Activated CD8-positive, alpha-beta memory T cell treated with anti-CD3 and anti-CD28 coated beads, Interleukin-2, amount 10 ng/mL, durations not matched to agents 7 days and 5 days (primary cell): ENCODE measurements around the gene SELENOK. TPM values are rescaled to one million over a fixed set of nuclear protein-coding genes. Genes with fewer than 3 reads are reported as not detected.

Experiments used
- ATAC-seq: fragments of 150-1000 bp; cut with Tn5 transposase; one replicate; pipeline ENCODE4 v1.10.0; 2021; ENCODE audit warnings: moderate library complexity
- CTCF ChIA-PET: fragments of 350-600 bp; sonication (Branson Sonifier 250); formaldehyde crosslinking; loops from one replicate; lab custom pipeline; 2021; ENCODE audit warnings: antibody characterized with exemption; lab: Charles Lee
- DNase-seq: peaks from one replicate; pipeline ENCODE4 v3.0.0-alpha.2; 2020
- H3K27ac Mint-ChIP-seq: one replicate; pipeline ENCODE4 v1.8.0; 2021; ENCODE audit warnings: mild to moderate bottlenecking, mixed read lengths
- H3K27me3 Mint-ChIP-seq: one replicate; pipeline ENCODE4 v1.8.0; 2021; ENCODE audit warnings: mixed read lengths
- H3K36me3 Mint-ChIP-seq: one replicate; pipeline ENCODE4 v1.8.0; 2021; ENCODE audit warnings: mild to moderate bottlenecking, mixed read lengths
- H3K4me1 Mint-ChIP-seq: one replicate; pipeline ENCODE4 v1.8.0; 2021; ENCODE audit warnings: mixed read lengths
- H3K4me3 Mint-ChIP-seq: one replicate; pipeline ENCODE4 v1.8.0; 2021; ENCODE audit warnings: mild to moderate bottlenecking, moderate library complexity, mixed read lengths
- H3K9me3 Mint-ChIP-seq: one replicate; pipeline ENCODE4 v1.8.0; 2022; ENCODE audit warnings: low read depth, mixed read lengths
- total RNA-seq, 2 experiments: library from RNA; stranded (reverse); gene quantifications; one replicate each; pipeline ENCODE4 v1.2.3, GENCODE V29; 2021

Gene SELENOK
- total RNA-seq, 2 experiments from 2014 or later: 56.5 to 60.0 TPM

DNA sequence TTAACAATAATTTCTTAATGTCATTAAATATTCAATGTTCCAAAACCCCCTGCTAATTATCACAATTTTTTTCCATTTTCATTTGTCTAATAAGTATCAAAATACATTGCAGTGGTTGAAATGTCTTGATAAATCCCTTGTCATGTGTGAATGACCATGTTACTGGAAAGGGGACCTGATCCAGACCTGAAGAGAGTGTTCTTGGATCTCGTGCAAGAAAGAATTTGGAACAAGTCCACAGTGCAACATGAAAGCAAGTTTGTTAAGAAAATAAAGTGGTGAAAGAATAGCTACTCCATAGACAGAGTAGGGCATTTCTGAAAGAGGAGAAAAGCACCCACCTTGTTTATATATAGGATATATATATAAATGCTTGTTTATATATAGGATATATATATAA is 10.4 kb upstream of the SELENOK start:
- no peak overlapping the region for H3K4me3 Mint-ChIP-seq
- H3K27me3 Mint-ChIP-seq: peaks cover 42% of the 10 kb centered on the region
- no peak for ATAC-seq
- CTCF ChIA-PET: no interaction called here
- H3K36me3 Mint-ChIP-seq: peaks cover 2% of the 10 kb centered on the region
- no peak overlapping the region for H3K27ac Mint-ChIP-seq
- H3K4me1 Mint-ChIP-seq: no peaks in the 10 kb centered on the region
- no peak for DNase-seq
- H3K9me3 Mint-ChIP-seq: no peaks in the 10 kb centered on the region

DNA sequence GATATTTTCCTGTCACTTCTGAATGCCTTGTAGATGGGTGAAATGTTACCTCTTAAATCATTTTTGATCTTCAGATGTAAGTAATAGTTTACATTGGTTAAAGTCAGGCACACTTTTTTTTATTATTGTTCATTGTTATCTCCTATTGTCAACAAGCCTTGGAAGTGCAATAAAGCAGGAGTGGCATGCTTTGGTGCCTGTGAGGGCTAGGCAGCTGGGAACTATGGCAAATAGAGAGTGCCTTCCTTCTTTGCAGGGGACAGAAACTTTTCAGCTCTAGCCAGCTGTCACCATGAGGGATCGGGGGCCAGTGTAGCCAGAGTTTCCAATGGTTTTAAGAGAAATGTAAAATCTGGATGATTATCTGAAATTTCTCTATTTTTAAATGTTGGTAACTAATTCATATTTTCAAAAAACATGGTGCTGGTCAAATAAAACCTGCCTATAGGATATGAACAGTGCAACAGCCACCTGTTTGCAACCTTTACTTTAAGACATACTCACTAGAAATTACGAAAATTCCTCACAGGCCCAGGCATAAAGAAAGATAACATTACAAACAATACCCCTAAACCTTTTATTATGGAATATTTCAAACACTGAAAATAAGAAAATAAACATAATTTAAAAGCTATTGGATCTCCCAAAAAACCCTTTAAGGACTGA is 9.1 kb upstream of the SELENOK start:
- CTCF ChIA-PET: no interaction called here
- ATAC-seq: no peak
- Mint-ChIP-seq H3K27me3 (peaks cover 31% of the 10 kb centered on the region), H3K27ac (no peak overlapping the region), H3K4me3 (no peak overlapping the region), H3K36me3 (no peaks in the 10 kb centered on the region), H3K4me1 (no peaks in the 10 kb centered on the region), H3K9me3 (no peaks in the 10 kb centered on the region)
- no peak for DNase-seq

DNA sequence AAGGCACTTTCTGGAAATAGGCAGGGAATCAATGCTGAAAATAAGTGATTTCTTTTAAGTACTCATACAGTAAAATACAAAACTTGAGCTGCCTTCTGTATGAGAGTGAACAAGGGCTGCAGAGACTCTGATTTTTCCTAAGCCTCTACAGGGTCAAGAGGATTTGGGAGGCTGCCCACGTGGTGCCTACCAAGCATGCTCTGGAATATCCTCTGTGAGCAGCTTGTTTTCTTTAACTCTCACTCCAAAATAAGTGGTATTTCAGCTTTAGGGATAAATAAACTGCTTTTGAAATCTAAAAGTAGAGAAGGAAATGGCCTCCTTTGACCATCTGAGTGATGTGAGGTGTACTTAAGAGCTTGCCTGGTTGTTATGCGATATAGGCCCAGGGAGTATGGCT is 8.1 kb upstream of the SELENOK start:
- DNase-seq: no peak
- Mint-ChIP-seq H3K9me3 (no peaks in the 10 kb centered on the region), H3K4me1 (no peaks in the 10 kb centered on the region), H3K4me3 (no peak overlapping the region), H3K27ac (no peak overlapping the region), H3K36me3 (no peaks in the 10 kb centered on the region), H3K27me3 (peaks cover 38% of the 10 kb centered on the region)
- CTCF ChIA-PET: no interaction called here
- no peak for ATAC-seq

DNA sequence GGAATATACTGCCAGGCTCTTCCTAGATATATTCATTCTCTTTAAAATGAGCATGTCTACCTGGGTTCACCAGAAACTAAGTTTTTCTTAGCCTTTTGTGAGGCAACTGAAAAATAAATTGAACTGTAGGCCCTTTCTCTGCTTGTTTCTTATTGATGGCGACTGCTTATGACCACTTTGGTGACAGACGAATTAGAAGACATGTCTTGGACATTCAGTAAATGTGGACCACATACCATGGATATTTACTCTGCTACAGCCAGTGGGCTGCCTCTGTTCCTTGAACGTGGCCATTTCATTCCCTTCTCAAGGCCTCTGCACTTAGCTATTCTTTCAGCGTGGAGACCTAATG is 603 bp upstream of the SELENOK start:
- H3K4me3 Mint-ChIP-seq: peak overlapping the region; percentile 90
- H3K36me3 Mint-ChIP-seq: peaks cover 30% of the 10 kb centered on the region
- H3K27ac Mint-ChIP-seq: peak overlapping the region; percentile 99
- CTCF ChIA-PET: interaction anchor here (1.0 kb wide), 1 partner anchor 83 kb away, joined by 3 read pairs; no protein-coding TSS in a partner anchor
- peaks cover 19% of the 10 kb centered on the region for H3K27me3 Mint-ChIP-seq
- DNase-seq (no peak), ATAC-seq (no peak)
- H3K4me1 Mint-ChIP-seq: peaks cover 45% of the 10 kb centered on the region
- peaks cover 2% of the 10 kb centered on the region for H3K9me3 Mint-ChIP-seq

DNA sequence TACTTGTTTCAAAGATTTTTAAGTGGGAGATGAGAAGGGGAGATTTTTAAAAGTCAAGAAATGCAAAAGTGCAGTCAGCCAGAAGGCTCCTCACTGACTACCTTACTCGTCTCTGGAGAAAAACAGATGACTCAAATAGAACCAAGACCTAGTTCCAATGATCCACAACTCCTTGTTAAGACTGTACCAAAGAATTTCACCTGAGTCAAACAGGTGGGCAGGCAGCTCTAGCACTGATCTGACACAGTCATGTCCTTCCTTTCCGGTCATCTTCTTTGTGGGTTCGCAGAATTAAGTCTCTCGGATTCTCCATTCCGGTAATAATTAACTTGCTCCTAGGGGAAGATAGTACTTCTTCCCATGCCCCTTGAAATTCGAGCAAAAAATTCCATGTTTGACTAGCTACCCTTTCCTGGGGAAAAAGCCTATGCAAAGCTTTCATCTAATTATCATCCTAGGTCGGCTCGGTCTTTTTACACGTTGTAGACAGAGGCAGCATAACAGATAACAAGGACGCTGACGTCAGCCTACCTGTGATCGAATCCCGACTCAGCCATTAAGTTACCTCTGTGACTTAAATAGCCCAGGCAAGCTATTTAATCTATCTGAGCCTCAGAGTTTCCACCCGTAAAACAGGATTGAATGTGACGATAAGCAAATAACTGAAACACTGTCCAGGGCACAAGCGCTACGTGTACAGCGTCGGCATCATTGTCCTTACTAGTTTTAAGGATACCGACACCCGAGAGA is 758 bp downstream of the SELENOK start:
- peak; percentile 22 for ATAC-seq
- Mint-ChIP-seq H3K9me3 (peaks cover 2% of the 10 kb centered on the region), H3K27ac (peak overlapping the region; percentile 99), H3K36me3 (peaks cover 38% of the 10 kb centered on the region), H3K4me1 (peaks cover 50% of the 10 kb centered on the region), H3K4me3 (peak overlapping the region; percentile 90), H3K27me3 (peaks cover 16% of the 10 kb centered on the region)
- DNase-seq: peak; percentile 68
- CTCF ChIA-PET: interaction anchor here (0.9 to 2.4 kb wide), 2 partner anchors 10 to 11 kb away, joined by 4 to 6 read pairs; no protein-coding TSS in a partner anchor

DNA sequence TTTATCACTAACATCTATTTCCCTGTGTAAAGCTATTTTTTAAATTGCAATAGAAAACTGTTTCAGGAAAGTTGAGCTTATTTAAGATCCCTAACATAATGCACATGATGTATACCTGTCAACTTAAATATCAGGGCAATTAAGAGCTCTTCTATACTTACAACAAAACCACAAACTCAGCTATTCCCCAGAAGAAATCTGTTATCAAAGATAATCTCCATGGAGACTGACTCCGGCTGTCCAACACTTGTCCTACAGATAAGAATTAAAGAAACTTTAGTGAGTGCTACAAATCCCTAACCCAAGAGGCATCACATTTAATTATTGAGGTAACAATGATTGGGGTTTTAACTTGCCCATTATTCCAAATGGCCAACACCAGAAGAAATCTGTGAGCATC is 3.4 kb downstream of the SELENOK start:
- ATAC-seq (no peak), DNase-seq (no peak)
- peaks cover 48% of the 10 kb centered on the region for H3K4me1 Mint-ChIP-seq
- H3K9me3 Mint-ChIP-seq: peaks cover 2% of the 10 kb centered on the region
- no peaks in the 10 kb centered on the region for H3K27me3 Mint-ChIP-seq
- no peak overlapping the region for H3K27ac Mint-ChIP-seq
- CTCF ChIA-PET: no interaction called here
- H3K4me3 Mint-ChIP-seq: no peak overlapping the region
- peaks cover 39% of the 10 kb centered on the region for H3K36me3 Mint-ChIP-seq

DNA sequence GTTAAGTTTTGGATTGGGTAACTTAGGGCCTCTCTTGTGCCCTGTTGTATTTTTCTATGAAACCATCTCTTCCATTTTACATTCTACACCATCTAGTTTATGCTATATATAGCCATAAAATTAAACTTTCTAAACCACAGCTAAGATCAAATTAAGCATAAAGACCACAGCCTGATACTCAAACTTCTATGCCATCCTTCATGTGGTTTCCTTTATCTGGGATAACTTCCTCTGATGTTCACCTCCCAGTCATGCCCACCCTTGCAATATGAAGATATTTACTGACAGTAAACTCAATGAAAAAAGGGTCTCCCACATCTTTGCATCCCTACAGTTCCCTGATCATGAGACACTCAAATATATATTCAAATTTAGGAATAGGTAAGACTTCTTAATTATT is 4.2 kb downstream of the SELENOK start:
- H3K27me3 Mint-ChIP-seq: no peaks in the 10 kb centered on the region
- no peak overlapping the region for H3K27ac Mint-ChIP-seq
- CTCF ChIA-PET: no interaction called here
- H3K9me3 Mint-ChIP-seq: peaks cover 2% of the 10 kb centered on the region
- H3K4me1 Mint-ChIP-seq: peaks cover 44% of the 10 kb centered on the region
- no peak overlapping the region for H3K4me3 Mint-ChIP-seq
- ATAC-seq (no peak), DNase-seq (no peak)
- peaks cover 39% of the 10 kb centered on the region for H3K36me3 Mint-ChIP-seq

DNA sequence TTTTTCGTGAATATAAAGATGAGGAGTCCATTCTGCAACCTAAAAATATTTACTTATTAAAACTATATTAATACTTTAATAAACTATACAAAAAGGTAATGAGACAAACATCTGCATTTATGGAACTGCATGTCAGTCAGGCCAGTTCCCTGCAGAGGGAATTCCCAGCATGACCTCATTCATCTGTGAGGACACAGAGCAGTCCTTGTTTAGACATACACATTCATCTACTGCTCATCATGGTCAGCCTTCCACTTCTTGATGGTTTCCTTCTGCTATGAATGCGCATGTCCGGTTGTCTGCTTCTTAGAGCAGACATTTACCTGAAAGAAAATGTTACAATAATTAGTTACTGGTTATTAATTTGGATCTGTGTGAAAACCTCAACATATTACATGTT is 6.4 kb downstream of the SELENOK start:
- no peak overlapping the region for H3K4me3 Mint-ChIP-seq
- H3K9me3 Mint-ChIP-seq: no peaks in the 10 kb centered on the region
- CTCF ChIA-PET: no interaction called here
- ATAC-seq (no peak), DNase-seq (no peak)
- H3K27me3 Mint-ChIP-seq: no peaks in the 10 kb centered on the region
- peaks cover 36% of the 10 kb centered on the region for H3K36me3 Mint-ChIP-seq
- peaks cover 40% of the 10 kb centered on the region for H3K4me1 Mint-ChIP-seq
- no peak overlapping the region for H3K27ac Mint-ChIP-seq

DNA sequence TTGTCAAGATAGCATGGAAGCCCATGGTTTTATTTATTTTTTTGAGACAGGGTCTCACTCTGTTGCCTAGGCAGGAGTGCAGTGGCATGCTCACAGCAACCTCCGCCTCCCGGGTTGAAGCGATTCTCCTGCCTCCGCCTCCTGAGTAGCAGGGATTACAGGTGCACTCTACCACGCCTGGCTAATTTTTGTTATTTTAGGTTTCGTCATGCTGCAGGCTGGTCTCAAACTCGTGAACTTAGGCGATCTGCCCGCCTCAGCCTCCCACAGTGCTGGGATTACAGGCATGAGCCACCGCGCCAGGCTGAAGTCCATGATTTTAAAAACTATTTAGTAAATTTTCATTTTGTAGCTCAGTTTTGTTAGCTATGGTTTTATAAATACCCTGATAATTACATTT is 7.0 kb downstream of the SELENOK start:
- no peak overlapping the region for H3K4me3 Mint-ChIP-seq
- DNase-seq (no peak), ATAC-seq (no peak)
- H3K4me1 Mint-ChIP-seq: peaks cover 40% of the 10 kb centered on the region
- peaks cover 39% of the 10 kb centered on the region for H3K36me3 Mint-ChIP-seq
- no peak overlapping the region for H3K27ac Mint-ChIP-seq
- no peaks in the 10 kb centered on the region for H3K27me3 Mint-ChIP-seq
- CTCF ChIA-PET: no interaction called here
- H3K9me3 Mint-ChIP-seq: no peaks in the 10 kb centered on the region

DNA sequence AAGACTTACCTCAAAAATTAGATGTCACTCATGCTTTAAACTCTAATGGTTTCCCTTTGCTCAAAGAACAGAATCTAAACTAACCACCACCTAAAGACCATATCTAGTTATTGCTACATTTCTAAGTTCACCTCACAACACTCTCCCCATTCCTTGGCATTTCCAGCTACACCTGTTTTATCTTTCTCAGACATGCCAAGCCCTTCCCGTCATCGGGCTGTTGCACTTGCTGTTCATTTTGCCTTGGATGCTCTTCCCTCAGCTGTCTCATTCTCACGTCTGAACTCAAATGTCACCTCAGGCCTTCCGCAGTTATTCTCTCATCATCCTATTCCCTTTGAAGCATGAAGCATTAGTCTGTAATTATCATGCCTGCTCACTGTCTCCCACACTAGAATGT is 8.7 kb downstream of the SELENOK start:
- no peaks in the 10 kb centered on the region for H3K9me3 Mint-ChIP-seq
- CTCF ChIA-PET: no interaction called here
- H3K4me1 Mint-ChIP-seq: peaks cover 31% of the 10 kb centered on the region

DNA sequence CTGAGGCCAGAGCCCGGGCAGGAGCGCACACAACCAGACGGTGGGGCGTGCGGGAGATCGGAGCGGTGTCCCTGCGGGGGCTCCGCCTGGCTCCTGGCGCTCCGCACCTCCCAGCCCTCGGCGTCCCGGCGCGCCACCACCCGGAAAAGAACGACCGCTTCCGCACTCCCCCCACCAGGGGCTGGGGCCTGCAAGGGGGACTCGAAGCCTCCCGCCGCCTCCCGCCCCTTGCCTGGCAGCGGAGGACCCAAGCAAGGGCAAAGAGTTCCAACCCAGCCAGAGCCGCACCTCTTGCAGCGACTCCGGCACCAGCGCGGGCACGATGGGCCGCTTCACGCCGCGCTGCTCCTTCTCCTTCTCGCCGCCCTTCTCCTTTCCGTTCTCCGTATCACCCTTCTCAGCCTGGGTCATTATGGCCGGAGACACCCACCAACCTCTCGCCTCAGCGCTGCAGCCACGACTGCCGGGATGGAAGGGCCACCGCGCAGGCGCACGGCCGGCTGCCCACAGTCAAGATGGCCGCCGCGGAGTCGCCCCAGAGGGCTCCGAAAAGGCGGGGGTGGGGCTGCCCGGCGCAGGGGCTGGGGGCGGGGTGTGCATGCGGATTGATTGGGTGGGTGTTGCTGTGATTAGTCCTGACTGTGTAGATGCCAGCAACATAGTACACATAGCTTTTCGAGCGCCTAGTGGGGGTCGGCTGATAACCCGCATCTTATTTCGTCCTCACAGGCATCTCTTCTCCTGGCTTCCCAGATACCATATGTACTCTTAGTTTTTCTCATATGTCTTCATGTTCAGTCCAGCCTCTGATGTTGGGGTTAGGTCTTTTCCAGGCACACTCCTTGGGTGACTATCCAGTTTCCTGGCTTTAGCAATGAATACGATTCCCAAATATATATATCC is 9.7 kb downstream of the SELENOK start, which contains the start of gene ACTR8:
Gene ACTR8 (minus strand): TSS at position 462 of the 903 bp plus-strand sequence. CDS start 51 bp downstream, at position 411.
- H3K4me1 Mint-ChIP-seq: peaks cover 22% of the 10 kb centered on the region
- CTCF ChIA-PET: interaction anchor here (1.0 kb wide), 2 partner anchors 9 to 171 kb away, joined by 3 to 4 read pairs; no protein-coding TSS in a partner anchor
- H3K36me3 Mint-ChIP-seq: peaks cover 41% of the 10 kb centered on the region
- H3K4me3 Mint-ChIP-seq: peak within 1 kb of the TSS; percentile 97
- H3K9me3 Mint-ChIP-seq: no peaks in the 10 kb centered on the region
- DNase-seq (peak; percentile 89), ATAC-seq (peak; percentile 94)
- no peaks in the 10 kb centered on the region for H3K27me3 Mint-ChIP-seq
- H3K27ac Mint-ChIP-seq: peak within 1 kb of the TSS; percentile 95

More for the DNA sequence above, 8.7 kb downstream of the SELENOK start:
- peak overlapping the region; percentile 97 for H3K4me3 Mint-ChIP-seq
- ATAC-seq: no peak
- H3K27me3 Mint-ChIP-seq: no peaks in the 10 kb centered on the region
- peaks cover 38% of the 10 kb centered on the region for H3K36me3 Mint-ChIP-seq
- peak overlapping the region; percentile 51 for H3K27ac Mint-ChIP-seq
- DNase-seq: no peak

DNA sequence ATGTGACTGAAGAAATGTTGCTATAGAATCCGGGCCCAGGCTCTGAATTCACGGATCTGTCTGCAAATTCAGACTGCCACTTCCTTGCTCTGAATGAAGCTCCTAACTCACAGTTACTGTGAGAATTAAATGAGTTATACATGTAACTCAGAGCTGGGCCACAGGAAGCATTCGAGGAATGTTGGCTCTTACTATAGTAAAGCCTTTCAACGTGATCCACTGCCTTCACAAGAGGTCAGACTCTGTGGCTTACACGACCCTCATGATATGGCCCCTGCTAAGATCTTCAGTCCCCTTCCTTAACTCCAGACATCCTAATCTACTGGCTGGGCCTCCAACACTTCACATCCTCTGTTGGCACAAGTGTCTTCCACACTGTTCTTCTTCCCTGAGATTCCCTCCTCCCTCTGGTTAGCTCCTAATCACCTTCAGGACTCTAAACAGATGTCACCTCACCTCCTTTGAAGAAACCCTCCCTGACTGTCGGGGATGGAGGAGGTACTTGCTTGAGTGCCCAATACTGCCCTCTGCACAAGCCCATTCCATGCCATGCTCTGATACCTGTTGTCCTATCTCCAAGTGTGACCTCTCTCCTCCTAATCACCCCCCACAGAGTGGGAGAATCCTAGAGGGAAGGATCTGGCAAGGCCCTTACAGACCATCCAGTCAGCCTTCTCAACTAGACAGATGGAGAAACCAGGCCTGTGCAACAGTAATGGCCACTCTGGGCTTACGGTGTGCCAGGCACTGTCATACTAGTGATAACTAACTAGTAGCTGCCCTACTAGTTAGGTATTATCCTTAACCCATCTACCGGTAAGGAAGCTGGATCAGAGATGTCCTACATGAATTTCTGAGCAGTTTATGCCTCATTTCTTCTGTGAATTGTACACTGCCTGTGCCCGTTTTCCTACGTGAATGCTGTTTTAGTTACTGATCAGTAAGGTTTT is 11.0 kb downstream of the SELENOK start:
- DNase-seq (no peak), ATAC-seq (no peak)
- Mint-ChIP-seq H3K9me3 (no peaks in the 10 kb centered on the region), H3K4me3 (peak overlapping the region; percentile 97), H3K27ac (peak overlapping the region; percentile 95), H3K36me3 (peaks cover 42% of the 10 kb centered on the region), H3K27me3 (no peaks in the 10 kb centered on the region), H3K4me1 (peaks cover 19% of the 10 kb centered on the region)
- CTCF ChIA-PET: interaction anchor here (1.0 to 1.2 kb wide), 3 partner anchors 10 to 170 kb away, joined by 3 to 6 read pairs (median 4); partner anchors contain the start of gene SELENOK
